ENCODE results near the gene C11orf16.

C11orf16 gene

GRCh38 chr11:8878771-8879170 lies 54.0 kb downstream of the C11orf16 start:
- DNase-seq: no peak

GRCh38 chr11:8873741-8874405 lies 58.9 kb downstream of the C11orf16 start:
- peak; percentile 52 to 59 for DNase-seq

GRCh38 chr11:8871962-8872361 lies 60.8 kb downstream of the C11orf16 start:
- DNase-seq: no peak

- peak in 1 of 2 donors; percentile 2 for DNase-seq
Measured at GRCh38 chr11:8871171-8871775, 61.5 kb downstream of the C11orf16 start.

- DNase-seq: peak in 1 of 2 donors; percentile 5
Measured at GRCh38 chr11:8870411-8871170, 62.2 kb downstream of the C11orf16 start.

Measured in inflammatory macrophage treated with lipopolysaccharide for 1 hour (primary cell).